HG03442 (cell line): ENCODE measurements around the gene HAPLN2.

Experiments
- ATAC-seq: cut with Tn5 transposase; IDR thresholded peaks from one replicate; pipeline ENCODE4 v1.9.1; 2021; ENCODE audit warnings: mild to moderate bottlenecking, moderate library complexity; ENCODE audit not compliant: unreplicated experiment

HAPLN2 gene

GRCh38 chr1:156643778-156644092 is 24.5 kb downstream of the HAPLN2 start:
- ATAC-seq: no peak

- no peak for ATAC-seq
Observed at GRCh38 chr1:156644146-156644545, 24.9 kb downstream of the HAPLN2 start.

- ATAC-seq: no peak
Observed at GRCh38 chr1:156644640-156645039, 25.4 kb downstream of the HAPLN2 start.

- no peak for ATAC-seq
Observed at GRCh38 chr1:156645056-156645455, 25.8 kb downstream of the HAPLN2 start.

GRCh38 chr1:156645666-156646065 is 26.5 kb downstream of the HAPLN2 start:
- ATAC-seq: no peak

GRCh38 chr1:156646738-156647211 is 27.6 kb downstream of the HAPLN2 start:
- ATAC-seq: no peak

GRCh38 chr1:156647351-156647750 is 28.1 kb downstream of the HAPLN2 start:
- no peak for ATAC-seq

- no peak for ATAC-seq
Observed at GRCh38 chr1:156648496-156648895, 29.3 kb downstream of the HAPLN2 start.

- ATAC-seq: no peak
Observed at GRCh38 chr1:156648951-156649350, 29.7 kb downstream of the HAPLN2 start.

GRCh38 chr1:156652131-156652991 is 33.1 kb downstream of the HAPLN2 start:
- no peak for ATAC-seq

GRCh38 chr1:156652992-156653355 is 33.8 kb downstream of the HAPLN2 start:
- no peak for ATAC-seq

- no peak for ATAC-seq
Observed at GRCh38 chr1:156654700-156655099, 35.5 kb downstream of the HAPLN2 start.

GRCh38 chr1:156655151-156655903 is 36.1 kb downstream of the HAPLN2 start:
- ATAC-seq: no peak

GRCh38 chr1:156655904-156656516 is 36.8 kb downstream of the HAPLN2 start:
- ATAC-seq: no peak

- ATAC-seq: no peak
Observed at GRCh38 chr1:156656806-156657740, 37.9 kb downstream of the HAPLN2 start.

- no peak for ATAC-seq
Observed at GRCh38 chr1:156657741-156658319, 38.6 kb downstream of the HAPLN2 start.

- no peak for ATAC-seq
Observed at GRCh38 chr1:156658496-156658895, 39.3 kb downstream of the HAPLN2 start.

- ATAC-seq: no peak
Observed at GRCh38 chr1:156658945-156659574, 39.8 kb downstream of the HAPLN2 start.

- no peak for ATAC-seq
Observed at GRCh38 chr1:156659661-156659987, 40.4 kb downstream of the HAPLN2 start.
